SK-N-SH (cell line): ENCODE measurements around the gene NBDY. TPM values are rescaled to one million over a fixed set of nuclear protein-coding genes. Genes with fewer than 3 reads are reported as not detected.
A peak's percentile ranks its signal among the peaks of the same experiment; 100 is the strongest.

Experiments used
- CTCF ChIA-PET: fragments of 300-600, 350-600 bp; formaldehyde crosslinking; extraction: SDS; loops from one replicate; lab custom pipeline; 2021; lab: Yijun Ruan, JAX
- POLR2A ChIA-PET: fragments of 350-600 bp; sonication (Branson Sonifier 250); formaldehyde crosslinking; extraction: SDS; loops from one replicate; lab custom pipeline; 2020; ENCODE audit warnings: antibody characterized with exemption, inconsistent platforms; lab: Yijun Ruan, JAX
- DNase-seq: peaks from one replicate; pipeline ENCODE4 v3.0.0; 2012
- H2AFZ ChIP-seq: fragments of 200-600 bp; sonication (generic); 2 replicates; pipeline ENCODE4 v1.8.1; 2016; ENCODE audit warnings: antibody characterized with exemption, mild to moderate bottlenecking, low read depth
- H3F3A ChIP-seq: fragments of 200-600 bp; sonication (generic); replicated peaks from 2 replicates; pipeline ENCODE3; 2016; ENCODE audit warnings: antibody characterized with exemption, mild to moderate bottlenecking; ENCODE audit not compliant: insufficient read depth
- H3K27ac ChIP-seq, 2 experiments: fragments of 200-500 bp in 1 of 2; fragments of 200-600 bp in 1 of 2; sonication (Bioruptor generic) in 1 of 2; sonication (generic), shearing (Covaris generic) in 1 of 2; 2 replicates each; pipeline versions ENCODE4 v1.5.1 to v1.6.1; 2014 to 2016; ENCODE audit warnings: low read depth in 2 of 2, inconsistent platforms in 1 of 2, low read length in 1 of 2, mild to moderate bottlenecking in 1 of 2, mixed read lengths in 1 of 2
- H3K27me3 ChIP-seq: fragments of 200-600 bp; sonication (generic), shearing (Covaris generic); 2 replicates; pipeline ENCODE4 v1.6.1; 2016; ENCODE audit warnings: mixed run types; ENCODE audit not compliant: insufficient read depth
- H3K36me3 ChIP-seq, 2 experiments: fragments of 200-500 bp in 1 of 2; fragments of 200-600 bp in 1 of 2; sonication (Bioruptor generic) in 1 of 2; sonication (generic) in 1 of 2; replicated peaks in 1 of 2; 2 replicates each; pipeline versions ENCODE3 to v1.5.1; 2014 to 2016; ENCODE audit warnings: low read length in 1 of 2, mild to moderate bottlenecking in 1 of 2; ENCODE audit not compliant: insufficient read depth in 2 of 2, control insufficient read depth in 1 of 2
- H3K4me1 ChIP-seq, 2 experiments: fragments of 200-500 bp in 1 of 2; fragments of 200-600 bp in 1 of 2; sonication (Bioruptor generic) in 1 of 2; sonication (generic), shearing (Covaris generic) in 1 of 2; 2 replicates each; pipeline versions ENCODE4 v1.5.1 to v1.6.1; 2014 to 2016; ENCODE audit warnings: low read depth in 1 of 2, low read length in 1 of 2, mixed run types in 1 of 2; ENCODE audit not compliant: insufficient read depth in 2 of 2, control insufficient read depth in 1 of 2
- H3K4me2 ChIP-seq: fragments of 200-600 bp; sonication (generic), shearing (Covaris generic); 2 replicates; pipeline ENCODE4 v1.6.1; 2017; ENCODE audit warnings: mixed run types
- H3K4me3 ChIP-seq, 2 experiments: fragments of 200-500 bp in 1 of 2; fragments of 200-600 bp in 1 of 2; sonication (Bioruptor generic) in 1 of 2; sonication (generic), shearing (Covaris generic) in 1 of 2; 2 replicates each; pipeline versions ENCODE4 v1.5.1 to v1.8.1; 2014 to 2016; ENCODE audit warnings: low read depth in 2 of 2, inconsistent platforms in 1 of 2, low read length in 1 of 2, mild to moderate bottlenecking in 1 of 2, mixed read lengths in 1 of 2, moderate library complexity in 1 of 2
- H3K79me2 ChIP-seq: fragments of 200-600 bp; sonication (generic); 2 replicates; pipeline ENCODE4 v1.8.1; 2017; ENCODE audit warnings: mild to moderate bottlenecking; ENCODE audit not compliant: insufficient read depth
- H3K9ac ChIP-seq: fragments of 200-600 bp; sonication (generic); 2 replicates; pipeline ENCODE4 v1.6.1; 2017; ENCODE audit warnings: mixed run types
- H3K9me2 ChIP-seq: fragments of 200-600 bp; sonication (generic); 2 replicates; pipeline ENCODE4 v1.6.1; 2017; ENCODE audit warnings: mixed run types
- H3K9me3 ChIP-seq: fragments of 200-600 bp; sonication (generic); 2 replicates; pipeline ENCODE4 v1.6.1; 2017; ENCODE audit warnings: mixed run types, mild to moderate bottlenecking, moderate library complexity
- H4K20me1 ChIP-seq: fragments of 200-600 bp; sonication (generic); 2 replicates; pipeline ENCODE4 v1.6.1; 2017; ENCODE audit warnings: mild to moderate bottlenecking, mixed run types; ENCODE audit not compliant: insufficient read depth
- EP300 ChIP-seq, 2 experiments: IDR thresholded peaks; 2 replicates each; pipeline versions ENCODE4 v1.4.0 to v1.6.1; 2012; ENCODE audit warnings: borderline replicate concordance in 1 of 2, low read depth in 1 of 2, low read length in 1 of 2
- EZH2phosphoT487 ChIP-seq: fragments of 200-600 bp; sonication (generic); IDR thresholded peaks from 2 replicates; pipeline ENCODE4 v1.6.1; 2017; ENCODE audit warnings: low read depth, mixed run types, mild to moderate bottlenecking, antibody characterized with exemption, moderate library complexity, borderline replicate concordance
- FOSL2 ChIP-seq: IDR thresholded peaks from 2 replicates; pipeline ENCODE4 v1.4.0; 2012; ENCODE audit warnings: low read depth, mild to moderate bottlenecking, moderate library complexity, borderline replicate concordance
- FOXJ3 ChIP-seq: sonication (generic); formaldehyde crosslinking; IDR thresholded peaks from 2 replicates; pipeline ENCODE4 v1.5.1; 2020; ENCODE audit warnings: mild to moderate bottlenecking, missing genetic modification reagents
- GABPA ChIP-seq: IDR thresholded peaks from 2 replicates; pipeline ENCODE4 v1.4.0; 2012; ENCODE audit warnings: low read depth, mild to moderate bottlenecking
- GATA2 ChIP-seq: sonication (generic); formaldehyde crosslinking; IDR thresholded peaks from 2 replicates; pipeline ENCODE4 v1.5.0; 2020; ENCODE audit warnings: mild to moderate bottlenecking, missing genetic modification reagents
- IRF3 ChIP-seq: fragments of 150-350 bp; IDR thresholded peaks from 2 replicates; pipeline ENCODE4 v1.6.1; 2016; ENCODE audit warnings: mild to moderate bottlenecking, low read depth, low read length
- MEF2A ChIP-seq: IDR thresholded peaks from 2 replicates; pipeline ENCODE4 v1.4.0; 2012; ENCODE audit warnings: low read depth, borderline replicate concordance
- NRF1 ChIP-seq: IDR thresholded peaks from 2 replicates; pipeline ENCODE4 v1.6.1; 2012; ENCODE audit warnings: low read depth, mild to moderate bottlenecking, low read length
- RAD21 ChIP-seq: IDR thresholded peaks from 2 replicates; pipeline ENCODE4 v1.6.1; 2012; ENCODE audit warnings: mild to moderate bottlenecking, low read length
- RCOR1 ChIP-seq: fragments of 150-350 bp; IDR thresholded peaks from 2 replicates; pipeline ENCODE4 v1.6.1; 2017; ENCODE audit warnings: antibody characterized with exemption, low read length
- SMC3 ChIP-seq: IDR thresholded peaks from 2 replicates; pipeline ENCODE4 v1.6.1; 2012; ENCODE audit warnings: low read depth, low read length, improper control_type of control experiment
- TCF12 ChIP-seq: IDR thresholded peaks from 2 replicates; pipeline ENCODE4 v1.4.0; 2012
- TEAD4 ChIP-seq: IDR thresholded peaks from 2 replicates; pipeline ENCODE4 v1.4.0; 2012; ENCODE audit warnings: mild to moderate bottlenecking, borderline replicate concordance; ENCODE audit not compliant: insufficient read depth
- YY1 ChIP-seq: IDR thresholded peaks from 2 replicates; pipeline ENCODE4 v1.4.0; 2012; ENCODE audit warnings: low read depth, mild to moderate bottlenecking
- WGBS: methylation state at CpG from one replicate; pipeline ENCODE4 v1.1.6; 2017; ENCODE audit warnings: low lambda C conversion rate; 5-methylcytosine and 5-hydroxymethylcytosine counted together
- polyA plus RNA-seq, 3 experiments: library from polyadenylated mRNA; depleted of rRNA; stranded (reverse); fragments of >200 nt; gene quantifications; 2 replicates each; pipeline ENCODE4 v1.2.3, GENCODE V29; 2012
- TF ChIP-seq, protein P1 (sequence below): fragments of 200-600 bp; sonication (generic); IDR thresholded peaks from 2 replicates; pipeline ENCODE4 v1.6.1; 2017; ENCODE audit warnings: antibody characterized with exemption, mild to moderate bottlenecking, moderate library complexity
- TF ChIP-seq, protein P2 (sequence below): IDR thresholded peaks from 2 replicates; pipeline ENCODE4 v1.6.1; 2012; ENCODE audit warnings: mild to moderate bottlenecking, low read depth, low read length, moderate library complexity
- TF ChIP-seq, protein P3 (sequence below): IDR thresholded peaks from 2 replicates; pipeline ENCODE4 v1.4.0; 2012; ENCODE audit warnings: low read depth

Gene NBDY
- polyA plus RNA-seq, 1 of the 3 experiments (the other 2 are of a cell fraction), result 68.2 TPM

GRCh38 chrX:56733459-56734046, 4.5 kb downstream of the NBDY start:
- H3K79me2 ChIP-seq, result peaks cover 48% of the 10 kb centered on the region
- H3K9me2 ChIP-seq, result no peaks in the 10 kb centered on the region
- H2AFZ ChIP-seq, result no peak overlapping the region
- no peak overlapping the region for H3K9ac ChIP-seq
- WGBS, result 44% methylated on average over 2 of the region's 2 CpGs
- no peaks in the 10 kb centered on the region for H3K9me3 ChIP-seq
- H4K20me1 ChIP-seq, result peaks cover 26% of the 10 kb centered on the region; the same call in 1 of the 2 replicates
- POLR2A ChIA-PET, result no interaction called here
- peaks cover 3% of the 10 kb centered on the region for H3F3A ChIP-seq
- no peaks in the 10 kb centered on the region for H3K27me3 ChIP-seq
- H3K36me3 ChIP-seq, result peaks cover 23 to 26% of the 10 kb centered on the region in 2 experiments
- H3K4me1 ChIP-seq, result no peaks in the 10 kb centered on the region; a peak in 1 of 4 replicates
- TF ChIP-seq RAD21, result peak; percentile 69
- TF ChIP-seq SMC3, result peak; percentile 25; the same call in 1 of the 2 replicates
- TF ChIP-seq FOSL2, result no peak
- TF ChIP-seq, protein P1, sequence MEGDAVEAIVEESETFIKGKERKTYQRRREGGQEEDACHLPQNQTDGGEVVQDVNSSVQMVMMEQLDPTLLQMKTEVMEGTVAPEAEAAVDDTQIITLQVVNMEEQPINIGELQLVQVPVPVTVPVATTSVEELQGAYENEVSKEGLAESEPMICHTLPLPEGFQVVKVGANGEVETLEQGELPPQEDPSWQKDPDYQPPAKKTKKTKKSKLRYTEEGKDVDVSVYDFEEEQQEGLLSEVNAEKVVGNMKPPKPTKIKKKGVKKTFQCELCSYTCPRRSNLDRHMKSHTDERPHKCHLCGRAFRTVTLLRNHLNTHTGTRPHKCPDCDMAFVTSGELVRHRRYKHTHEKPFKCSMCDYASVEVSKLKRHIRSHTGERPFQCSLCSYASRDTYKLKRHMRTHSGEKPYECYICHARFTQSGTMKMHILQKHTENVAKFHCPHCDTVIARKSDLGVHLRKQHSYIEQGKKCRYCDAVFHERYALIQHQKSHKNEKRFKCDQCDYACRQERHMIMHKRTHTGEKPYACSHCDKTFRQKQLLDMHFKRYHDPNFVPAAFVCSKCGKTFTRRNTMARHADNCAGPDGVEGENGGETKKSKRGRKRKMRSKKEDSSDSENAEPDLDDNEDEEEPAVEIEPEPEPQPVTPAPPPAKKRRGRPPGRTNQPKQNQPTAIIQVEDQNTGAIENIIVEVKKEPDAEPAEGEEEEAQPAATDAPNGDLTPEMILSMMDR, result peak; percentile 69
- no peak overlapping the region; a peak in 1 of 4 replicates for H3K4me3 ChIP-seq
- CTCF ChIA-PET, result interaction anchor here (0.6 to 1.5 kb wide), 9 partner anchors 11 to 1344 kb away, joined by 3 to 4 read pairs (median 3); no protein-coding TSS in a partner anchor
- no peak overlapping the region for H3K27ac ChIP-seq
- H3K4me2 ChIP-seq, result no peak overlapping the region
- DNase-seq, result peak; percentile 41

DNA sequence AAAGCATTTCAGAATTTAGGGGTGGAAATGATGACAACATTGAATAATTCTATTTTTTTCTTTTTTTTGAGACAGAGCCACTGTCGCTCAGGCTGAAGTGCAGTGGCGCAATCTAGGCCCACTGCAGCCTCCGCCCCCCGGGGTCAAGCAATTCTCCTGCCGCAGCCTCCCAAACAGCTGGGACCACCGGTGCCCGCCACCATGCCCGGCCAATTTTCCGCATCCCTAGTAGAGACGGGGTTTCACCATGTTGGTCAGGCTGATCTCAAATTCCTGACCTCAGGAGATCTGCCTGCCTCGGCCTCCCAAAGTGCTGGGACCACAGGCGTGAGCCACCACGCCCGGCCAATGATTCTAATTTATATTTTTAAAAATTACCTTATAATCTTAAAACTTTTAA, 7.2 kb downstream of the NBDY start:
- H3K9me3 ChIP-seq, result no peaks in the 10 kb centered on the region
- H3F3A ChIP-seq, result peaks cover 3% of the 10 kb centered on the region
- H3K27me3 ChIP-seq, result no peaks in the 10 kb centered on the region
- H3K4me1 ChIP-seq, result no peaks in the 10 kb centered on the region; a peak in 1 of 4 replicates
- TF ChIP-seq EZH2phosphoT487 (no peak), IRF3 (no peak), MEF2A (no peak), GABPA (no peak), TCF12 (no peak), GATA2 (CRISPR knock-in tag) (no peak), YY1 (no peak), TEAD4 (no peak), RCOR1 (no peak), EP300 (IDR thresholded peaks at IDR 0.05; ENCODE audit: borderline replicate concordance in 1 of 2, low read depth in 1 of 2, low read length in 1 of 2) (no peak), NRF1 (no peak), FOXJ3 (CRISPR knock-in tag) (no peak)
- TF ChIP-seq, protein P2, sequence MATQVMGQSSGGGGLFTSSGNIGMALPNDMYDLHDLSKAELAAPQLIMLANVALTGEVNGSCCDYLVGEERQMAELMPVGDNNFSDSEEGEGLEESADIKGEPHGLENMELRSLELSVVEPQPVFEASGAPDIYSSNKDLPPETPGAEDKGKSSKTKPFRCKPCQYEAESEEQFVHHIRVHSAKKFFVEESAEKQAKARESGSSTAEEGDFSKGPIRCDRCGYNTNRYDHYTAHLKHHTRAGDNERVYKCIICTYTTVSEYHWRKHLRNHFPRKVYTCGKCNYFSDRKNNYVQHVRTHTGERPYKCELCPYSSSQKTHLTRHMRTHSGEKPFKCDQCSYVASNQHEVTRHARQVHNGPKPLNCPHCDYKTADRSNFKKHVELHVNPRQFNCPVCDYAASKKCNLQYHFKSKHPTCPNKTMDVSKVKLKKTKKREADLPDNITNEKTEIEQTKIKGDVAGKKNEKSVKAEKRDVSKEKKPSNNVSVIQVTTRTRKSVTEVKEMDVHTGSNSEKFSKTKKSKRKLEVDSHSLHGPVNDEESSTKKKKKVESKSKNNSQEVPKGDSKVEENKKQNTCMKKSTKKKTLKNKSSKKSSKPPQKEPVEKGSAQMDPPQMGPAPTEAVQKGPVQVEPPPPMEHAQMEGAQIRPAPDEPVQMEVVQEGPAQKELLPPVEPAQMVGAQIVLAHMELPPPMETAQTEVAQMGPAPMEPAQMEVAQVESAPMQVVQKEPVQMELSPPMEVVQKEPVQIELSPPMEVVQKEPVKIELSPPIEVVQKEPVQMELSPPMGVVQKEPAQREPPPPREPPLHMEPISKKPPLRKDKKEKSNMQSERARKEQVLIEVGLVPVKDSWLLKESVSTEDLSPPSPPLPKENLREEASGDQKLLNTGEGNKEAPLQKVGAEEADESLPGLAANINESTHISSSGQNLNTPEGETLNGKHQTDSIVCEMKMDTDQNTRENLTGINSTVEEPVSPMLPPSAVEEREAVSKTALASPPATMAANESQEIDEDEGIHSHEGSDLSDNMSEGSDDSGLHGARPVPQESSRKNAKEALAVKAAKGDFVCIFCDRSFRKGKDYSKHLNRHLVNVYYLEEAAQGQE, result no peak
- TF ChIP-seq, protein P3, sequence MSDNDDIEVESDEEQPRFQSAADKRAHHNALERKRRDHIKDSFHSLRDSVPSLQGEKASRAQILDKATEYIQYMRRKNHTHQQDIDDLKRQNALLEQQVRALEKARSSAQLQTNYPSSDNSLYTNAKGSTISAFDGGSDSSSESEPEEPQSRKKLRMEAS, result no peak
- no peaks in the 10 kb centered on the region for H3K9me2 ChIP-seq
- ChIA-PET POLR2A (no interaction called here), CTCF (no interaction called here)
- no peak overlapping the region for H3K9ac ChIP-seq
- H4K20me1 ChIP-seq, result peaks cover 23% of the 10 kb centered on the region; the same call in 1 of the 2 replicates
- no peak overlapping the region for H3K4me3 ChIP-seq
- H3K36me3 ChIP-seq, result peaks cover 32 to 34% of the 10 kb centered on the region in 2 experiments
- H2AFZ ChIP-seq, result no peak overlapping the region
- H3K4me2 ChIP-seq, result no peak overlapping the region
- WGBS, result 78% methylated on average over 13 of the region's 14 CpGs
- H3K79me2 ChIP-seq, result peaks cover 45% of the 10 kb centered on the region
- H3K27ac ChIP-seq, result no peak overlapping the region
- DNase-seq, result no peak
